GM21390 (cell line): ENCODE data around the gene PLCB4.

Source experiments
- ATAC-seq: cut with Tn5 transposase; IDR thresholded peaks from one replicate; pipeline ENCODE4 v1.9.1; 2021; ENCODE audit not compliant: unreplicated experiment

Gene PLCB4

DNA sequence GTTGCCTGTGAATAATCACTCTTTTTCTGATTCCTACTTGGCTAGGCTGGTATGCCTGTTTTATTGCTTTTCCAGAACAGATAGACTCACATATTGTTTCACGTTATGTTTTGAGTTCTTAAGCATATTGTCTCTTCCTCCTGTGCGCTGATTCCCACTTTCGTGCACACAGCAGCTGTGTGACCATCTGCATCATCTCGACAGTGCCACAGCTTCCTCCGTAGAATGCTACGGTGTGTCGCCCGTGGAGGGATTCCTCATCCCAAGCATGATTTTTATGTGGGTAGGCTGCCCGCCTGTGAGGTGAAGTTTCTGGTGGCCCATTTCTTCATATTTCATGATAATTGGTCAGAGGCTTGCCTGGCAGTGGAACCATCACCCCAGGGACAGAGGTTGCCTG lies 31.8 kb downstream of the PLCB4 start:
- ATAC-seq: no peak

GRCh38 chr20:9102456-9102855 lies 33.6 kb downstream of the PLCB4 start:
- ATAC-seq: no peak

DNA sequence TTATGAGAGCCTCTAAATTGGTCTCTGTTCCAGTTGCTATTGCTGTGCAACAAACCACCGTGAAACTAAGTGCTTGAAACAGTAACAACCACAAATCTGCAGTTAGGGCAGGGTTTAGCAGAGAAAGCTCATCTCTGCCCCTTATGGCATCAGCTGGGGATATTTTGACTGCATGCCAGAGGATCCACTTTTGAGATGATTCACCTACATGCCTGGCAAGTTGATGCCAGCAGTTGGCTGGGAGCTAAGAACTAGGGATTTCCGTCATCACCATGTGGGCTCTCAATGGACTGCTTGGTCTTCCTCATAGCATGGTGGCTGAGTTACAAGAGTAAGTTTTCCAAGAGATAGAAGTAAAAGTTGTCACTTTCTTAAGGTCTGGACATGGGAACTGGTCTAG lies 35.1 kb downstream of the PLCB4 start:
- ATAC-seq: no peak

DNA sequence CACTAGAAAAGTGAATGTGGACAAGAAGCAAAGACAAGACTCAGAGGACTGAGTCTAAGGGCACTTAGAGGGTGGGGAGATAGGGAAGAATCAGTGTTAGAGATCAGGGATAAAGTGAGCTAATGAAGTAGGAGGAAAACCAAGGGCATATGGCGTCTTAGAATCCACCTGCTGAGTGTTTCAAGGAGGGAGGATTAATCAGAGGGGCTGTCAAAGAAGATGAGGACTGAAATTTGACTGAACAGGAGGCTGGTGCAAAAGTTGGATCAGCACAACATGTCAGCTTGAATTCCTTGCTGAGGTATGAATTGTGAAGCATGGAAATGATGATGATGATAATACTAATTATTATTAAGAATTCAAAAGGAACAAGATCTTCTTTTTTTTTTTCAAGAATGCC lies 39.4 kb downstream of the PLCB4 start:
- no peak for ATAC-seq

GRCh38 chr20:9109566-9109965 lies 40.7 kb downstream of the PLCB4 start:
- ATAC-seq: no peak

GRCh38 chr20:9110365-9110764 lies 41.5 kb downstream of the PLCB4 start:
- ATAC-seq: no peak

GRCh38 chr20:9110916-9111432 lies 42.1 kb downstream of the PLCB4 start:
- ATAC-seq: no peak

- ATAC-seq: no peak
Measured at GRCh38 chr20:9112541-9113515, 43.9 kb downstream of the PLCB4 start.

DNA sequence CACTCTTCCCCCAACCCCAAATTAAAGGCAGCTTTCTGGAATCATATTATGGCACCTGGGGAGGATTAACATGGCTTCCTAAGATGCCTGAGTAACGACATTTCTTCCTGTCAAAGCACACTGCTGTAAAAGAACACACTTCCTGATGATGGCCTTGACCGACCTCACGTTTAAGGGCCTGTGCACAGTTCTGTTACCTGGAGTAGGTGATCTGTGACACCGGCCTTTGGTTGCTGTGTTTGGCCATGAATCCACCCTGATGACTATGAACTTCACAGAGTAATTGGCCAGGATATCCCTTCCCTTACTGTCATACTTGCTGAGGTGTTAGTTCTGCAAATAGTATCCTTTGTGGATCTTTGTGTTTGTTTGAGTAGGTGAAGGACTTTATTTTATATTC lies 45.8 kb downstream of the PLCB4 start:
- no peak for ATAC-seq

DNA sequence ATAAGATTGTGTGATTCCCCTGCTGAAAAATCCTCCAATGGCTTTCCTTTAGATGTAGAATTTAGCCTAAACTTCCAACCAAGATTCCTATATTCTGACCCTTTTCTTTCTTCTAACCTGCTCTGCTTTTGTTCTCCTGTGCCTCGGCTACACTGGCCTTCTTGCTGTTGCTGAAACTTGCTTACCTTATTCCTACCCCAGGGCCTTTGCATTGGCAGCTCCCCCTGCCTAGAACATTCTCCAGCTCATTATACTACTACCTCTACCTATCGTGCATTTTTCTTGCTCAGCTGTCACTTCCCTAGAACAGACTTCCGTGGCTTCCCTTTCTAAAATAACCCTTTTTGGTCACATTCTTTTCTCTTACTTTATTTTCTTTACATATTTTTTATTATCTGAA lies 48.7 kb downstream of the PLCB4 start:
- ATAC-seq: no peak

DNA sequence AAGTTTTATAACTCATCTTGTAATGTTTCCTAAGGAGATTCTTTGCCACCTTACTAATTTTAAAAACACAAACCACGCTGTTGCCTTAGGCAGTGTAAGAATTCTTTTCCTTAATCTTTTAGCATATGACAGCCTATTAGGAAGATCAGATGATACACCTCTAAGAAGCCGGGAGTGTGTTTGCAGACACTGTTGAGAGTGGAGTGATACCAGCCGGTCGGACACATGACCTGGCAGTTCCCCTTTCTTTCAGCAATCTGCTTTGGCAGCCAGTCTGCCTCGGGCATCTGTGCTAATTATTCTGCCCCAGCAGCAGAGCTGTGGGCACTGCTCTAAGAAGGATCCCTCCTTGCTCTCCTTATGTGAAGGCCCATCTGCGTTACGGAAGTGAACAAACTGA lies 50.9 kb downstream of the PLCB4 start:
- no peak for ATAC-seq

DNA sequence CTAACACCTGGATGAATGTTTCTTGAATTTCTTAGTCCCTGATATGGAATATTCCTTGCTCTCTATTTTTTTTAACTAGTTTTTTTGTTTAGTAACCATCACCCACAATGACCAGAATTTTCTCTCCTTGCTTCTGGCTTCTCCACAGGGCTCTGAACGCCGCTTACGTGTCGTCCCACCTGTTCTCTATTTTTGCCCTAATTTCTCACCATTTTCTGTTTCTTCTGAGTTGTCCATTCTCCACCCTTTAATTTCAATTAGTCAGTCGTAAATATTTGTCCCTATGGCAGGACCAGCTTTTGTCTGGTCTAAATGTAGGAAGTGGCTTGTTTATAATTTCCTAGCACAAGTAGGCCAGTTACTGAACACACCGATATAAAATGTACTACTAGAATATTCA lies 52.3 kb downstream of the PLCB4 start:
- no peak for ATAC-seq

DNA sequence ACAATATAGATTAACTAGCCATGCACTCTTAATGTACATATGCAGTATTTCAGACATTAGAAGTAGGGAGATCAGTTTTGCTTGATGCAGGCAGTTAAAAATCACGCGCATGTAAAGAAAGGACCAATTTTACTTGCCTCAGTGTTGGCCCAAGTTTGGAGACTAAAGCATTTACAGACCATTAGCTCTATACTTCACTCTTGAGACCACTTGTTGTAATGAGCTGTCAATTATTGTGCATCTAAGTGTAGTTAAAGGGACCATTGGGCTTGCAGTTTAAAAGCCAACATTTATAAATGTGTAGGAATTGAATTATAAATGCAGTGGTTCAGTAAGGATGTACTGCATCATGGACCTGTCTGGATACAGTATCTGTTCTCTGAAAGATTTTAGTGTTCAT lies 53.7 kb downstream of the PLCB4 start:
- no peak for ATAC-seq

DNA sequence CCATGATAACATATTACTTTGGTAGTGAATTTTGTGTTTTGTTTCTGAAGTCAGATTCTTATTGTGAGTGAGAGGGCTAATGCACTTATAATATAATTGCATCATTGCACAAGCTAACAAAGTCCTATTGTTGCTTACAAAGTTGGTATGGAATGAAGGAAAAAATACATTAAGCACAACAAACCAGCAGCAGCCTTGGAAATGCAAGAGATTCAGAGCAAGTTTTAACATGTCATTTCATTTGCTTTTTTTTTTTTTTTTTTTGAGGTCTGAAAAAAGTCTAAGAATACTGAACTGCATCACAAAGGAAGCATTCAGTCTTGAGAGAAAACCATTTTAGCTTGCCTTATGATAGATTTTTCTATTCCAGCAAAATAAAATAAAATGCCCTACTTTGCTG lies 57.6 kb downstream of the PLCB4 start:
- no peak for ATAC-seq

- no peak for ATAC-seq
Measured at GRCh38 chr20:9128568-9128967, 59.7 kb downstream of the PLCB4 start.

GRCh38 chr20:9129756-9130155 lies 60.9 kb downstream of the PLCB4 start:
- ATAC-seq: no peak

- no peak for ATAC-seq
Measured at GRCh38 chr20:9130521-9130920, 61.6 kb downstream of the PLCB4 start.

GRCh38 chr20:9131841-9132240 lies 63.0 kb downstream of the PLCB4 start:
- no peak for ATAC-seq

DNA sequence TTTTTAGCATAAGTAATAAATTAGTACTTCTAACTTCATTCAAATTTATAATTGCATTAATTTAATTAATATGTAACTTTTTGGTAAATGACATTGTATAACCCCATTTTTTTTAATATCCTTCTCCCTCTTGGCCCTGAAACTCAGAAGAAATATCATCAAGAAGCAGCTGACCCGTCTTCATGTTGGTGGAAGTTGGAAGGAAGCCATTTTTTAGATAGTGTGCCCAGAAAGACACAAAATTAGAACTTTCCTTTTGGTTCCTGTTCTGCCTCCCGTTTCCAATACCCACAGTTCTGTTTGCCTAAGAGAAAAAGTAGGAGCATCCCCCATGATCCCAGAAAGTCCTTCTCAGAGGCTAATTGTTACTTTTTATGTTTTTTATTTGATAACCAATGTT lies 65.5 kb downstream of the PLCB4 start:
- ATAC-seq: no peak

GRCh38 chr20:9136114-9136513 lies 67.2 kb downstream of the PLCB4 start:
- no peak for ATAC-seq

DNA sequence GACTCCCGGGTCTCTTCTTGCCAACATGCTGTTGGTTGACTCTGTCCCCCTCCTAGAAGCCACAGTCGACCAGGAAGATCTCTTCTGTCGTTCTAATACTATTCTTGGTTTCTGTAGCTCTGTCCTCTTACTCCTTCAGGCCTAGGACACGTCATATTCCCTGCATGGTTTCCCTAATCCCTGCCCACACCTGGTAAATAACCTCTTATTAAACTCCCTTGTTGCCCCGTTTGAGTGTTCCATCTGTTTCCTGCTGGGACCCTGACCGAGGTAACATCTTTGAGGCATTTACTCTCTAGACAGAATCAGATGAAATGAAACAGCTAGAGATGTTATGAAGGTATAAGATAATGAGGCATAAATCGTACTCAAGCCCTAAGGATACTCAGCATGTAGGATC lies 68.1 kb downstream of the PLCB4 start:
- no peak for ATAC-seq

GRCh38 chr20:9139106-9139833 lies 70.4 kb downstream of the PLCB4 start:
- no peak for ATAC-seq
